K562 (cell line): ENCODE data around the gene KCNJ5. TPM values are rescaled to one million over a fixed set of nuclear protein-coding genes. Genes with fewer than 3 reads are reported as not detected.

ENCODE experiments used
- ATAC-seq: fragments of 200-7000 bp; cut with Tn5 transposase; 3 replicates; pipeline ENCODE4 v1.9.1; 2020; ENCODE audit warnings: moderate library complexity
- BruUV-seq: library from RNA; stranded (reverse); fragments of 400-500 nt; replicated peaks from 2 replicates; lab custom pipeline; 2021; lab: Mats Ljungman, UMichigan
- CTCF ChIA-PET: fragments of 300-600 bp; formaldehyde crosslinking; extraction: SDS; loops from one replicate; lab custom pipeline; 2021; ENCODE audit warnings: low intra/inter-chr PET ratio; lab: Yijun Ruan, JAX
- POLR2A ChIA-PET: fragments of 300-600, 350-650 bp; sonication (Branson Sonifier 250); formaldehyde crosslinking; extraction: SDS; loops from one replicate; lab custom pipeline; 2021; ENCODE audit warnings: antibody characterized with exemption, inconsistent platforms; lab: Yijun Ruan, JAX
- DNase-seq, 4 experiments: peaks; one replicate each; pipeline versions ENCODE4 v3.0.0 to v3.0.0-alpha.2; 2011 to 2018; ENCODE audit warnings: low spot score in 3 of 4, mixed read lengths in 3 of 4; ENCODE audit errors: extremely low read depth in 1 of 4
- FAIRE-seq: peaks from 2 replicates; lab custom pipeline; 2011; peaks lifted over from hg19 to GRCh38; lab: Jason Lieb, UNC
- H2AFZ ChIP-seq: 2 replicates; pipeline ENCODE4 v1.6.0; 2011; ENCODE audit warnings: low read depth, low read length, control low read depth, inconsistent platforms
- H3K27ac ChIP-seq: fragments of 200-600 bp; 3 replicates; pipeline ENCODE4 v1.8.0; 2011; ENCODE audit warnings: low read depth, mild to moderate bottlenecking, control low read depth, inconsistent platforms, low read length, moderate library complexity, mixed read lengths; ENCODE audit errors: extremely low read depth
- H3K27me3 ChIP-seq, 2 experiments: fragments of 300-600 bp in 1 of 2; 2 replicates in 1 of 2; 3 replicates in 1 of 2; pipeline versions ENCODE4 v1.6.0 to v1.8.0; 2011; ENCODE audit warnings: inconsistent platforms in 2 of 2, low read length in 2 of 2, mild to moderate bottlenecking in 1 of 2, mixed read lengths in 1 of 2, moderate library complexity in 1 of 2; ENCODE audit not compliant: control insufficient read depth in 2 of 2, insufficient read depth in 2 of 2
- H3K36me3 ChIP-seq: fragments of 300-600 bp; 3 replicates; pipeline ENCODE4 v1.8.0; 2011; ENCODE audit warnings: mild to moderate bottlenecking, low read length, inconsistent platforms; ENCODE audit not compliant: control insufficient read depth, insufficient read depth
- H3K4me1 ChIP-seq, 2 experiments: fragments of 200-600 bp in 1 of 2; replicated peaks in 1 of 2; 2 replicates in 1 of 2; 3 replicates in 1 of 2; pipeline versions ENCODE4 v1.5.1 to v1.8.0; 2011; ENCODE audit warnings: inconsistent platforms in 2 of 2, low read length in 2 of 2, mild to moderate bottlenecking in 1 of 2, mixed read lengths in 1 of 2, moderate library complexity in 1 of 2; ENCODE audit not compliant: control insufficient read depth in 2 of 2, insufficient read depth in 2 of 2
- H3K4me2 ChIP-seq: 2 replicates; pipeline ENCODE4 v1.6.1; 2011; ENCODE audit warnings: low read length, control low read depth, inconsistent platforms, mixed read lengths; ENCODE audit not compliant: insufficient read depth
- H3K4me3 ChIP-seq: fragments of 200-600 bp; sonication (generic), shearing (Covaris generic); 2 replicates; pipeline ENCODE4 v1.5.1; 2016; ENCODE audit warnings: control low read depth, inconsistent platforms
- H3K79me2 ChIP-seq: fragments of 200-600 bp; 3 replicates; pipeline ENCODE4 v1.8.0; 2011; ENCODE audit warnings: low read length, inconsistent platforms; ENCODE audit not compliant: control insufficient read depth, insufficient read depth
- H3K9ac ChIP-seq, 2 experiments: 2 replicates each; pipeline versions ENCODE4 v1.6.0 to v1.6.1; 2011; ENCODE audit warnings: low read depth in 2 of 2, low read length in 2 of 2, control low read depth in 1 of 2, inconsistent platforms in 1 of 2, mild to moderate bottlenecking in 1 of 2, mixed read lengths in 1 of 2; ENCODE audit not compliant: insufficient read depth in 1 of 2
- H3K9me1 ChIP-seq: one replicate; pipeline ENCODE4 v1.6.0; 2011; ENCODE audit warnings: inconsistent platforms, mild to moderate bottlenecking, low read length, moderate library complexity; ENCODE audit not compliant: control insufficient read depth, insufficient read depth
- H3K9me3 ChIP-seq: replicated peaks from 2 replicates; pipeline ENCODE4 v1.5.1; 2011; ENCODE audit warnings: low read depth, low read length, inconsistent platforms; ENCODE audit not compliant: control insufficient read depth, insufficient read depth
- H4K20me1 ChIP-seq: replicated peaks from 2 replicates; pipeline ENCODE4 v1.6.1; 2011; ENCODE audit warnings: low read length, inconsistent platforms, mixed read lengths; ENCODE audit not compliant: control insufficient read depth, insufficient read depth
- ATF6 ChIP-seq: sonication (generic); formaldehyde crosslinking; IDR thresholded peaks from 2 replicates; pipeline ENCODE4 v1.4.0; 2020; ENCODE audit warnings: mild to moderate bottlenecking, missing genetic modification reagents
- CEBPB ChIP-seq: fragments of 450-650 bp; IDR thresholded peaks from 2 replicates; pipeline ENCODE4 v1.6.1; 2016; ENCODE audit warnings: missing genetic modification characterization, missing compliant biosample characterization
- HMBOX1 ChIP-seq: sonication (generic); IDR thresholded peaks from 2 replicates; pipeline ENCODE4 v1.6.1; 2016
- KLF1 ChIP-seq: fragments of 450-650 bp; IDR thresholded peaks from 2 replicates; pipeline ENCODE4 v1.6.1; 2016; ENCODE audit warnings: missing genetic modification characterization, missing compliant biosample characterization
- MAFF ChIP-seq: IDR thresholded peaks from 2 replicates; pipeline ENCODE4 v1.6.1; 2012; ENCODE audit warnings: low read length, improper control_type of control experiment
- NFATC3 ChIP-seq: fragments of 450-650 bp; IDR thresholded peaks from 2 replicates; pipeline ENCODE4 v1.6.1; 2017; ENCODE audit warnings: mild to moderate bottlenecking
- POU5F1 ChIP-seq: fragments of 150-350 bp; IDR thresholded peaks from 2 replicates; pipeline ENCODE4 v1.6.1; 2014; ENCODE audit warnings: borderline replicate concordance, low read length, low read depth, mild to moderate bottlenecking; ENCODE audit not compliant: partially characterized antibody
- PRMT5 ChIP-seq: sonication (generic); formaldehyde crosslinking; IDR thresholded peaks from 2 replicates; pipeline ENCODE4 v1.5.0; 2020; ENCODE audit warnings: missing genetic modification reagents
- RHOXF2B ChIP-seq: fragments of 250-450 bp; sonication (Bioruptor Pico); conservative IDR thresholded peaks from 2 replicates; pipeline ENCODE4 v1.5.1; 2021
- TAF7 ChIP-seq: fragments of 450-650 bp; IDR thresholded peaks from 2 replicates; pipeline ENCODE4 v1.6.1; 2016; ENCODE audit warnings: missing genetic modification characterization, missing compliant biosample characterization
- TEAD1 ChIP-seq, 2 experiments: fragments of 450-650 bp in 1 of 2; sonication (generic) in 1 of 2; formaldehyde crosslinking; IDR thresholded peaks; 2 replicates each; pipeline versions ENCODE4 v1.4.0 to v1.8.0; 2020 to 2022; ENCODE audit warnings: mild to moderate bottlenecking in 2 of 2, missing genetic modification reagents in 1 of 2
- ZBTB5 ChIP-seq: fragments of 450-650 bp; IDR thresholded peaks from 2 replicates; pipeline ENCODE4 v1.6.1; 2017; ENCODE audit warnings: antibody characterized with exemption
- ZNF263 ChIP-seq: sonication (generic); formaldehyde crosslinking; IDR thresholded peaks from 2 replicates; pipeline ENCODE4 v1.8.0; 2022; ENCODE audit warnings: mild to moderate bottlenecking, missing genetic modification reagents, borderline replicate concordance
- WGBS: fragments of 100-300 bp; shearing (Covaris generic); methylation state at CpG from one replicate; pipeline ENCODE4 v1.1.6; 2016; ENCODE audit warnings: low coverage, mixed read lengths; ENCODE audit not compliant: insufficient coverage; ENCODE audit errors: missing lambda C conversion rate; 5-methylcytosine and 5-hydroxymethylcytosine counted together
- in situ Hi-C: fragments of 300-500 bp; cut with MboI; formaldehyde crosslinking; loops from 4 replicates; pipeline ENCODE4 v1.15.0; 2018; ENCODE audit warnings: inconsistent platforms, mixed read lengths
- intact Hi-C: fragments of 100-400 bp; cut with micrococcal nuclease; formaldehyde crosslinking; loops from 2 replicates; pipeline ENCODE4 v1.14.2; 2022
- polyA plus RNA-seq, 8 experiments: library from polyadenylated mRNA; depleted of rRNA in 4 of 8; stranded (reverse) in 5 of 8; unstranded in 3 of 8; fragments of >200 nt; fragmentation: Nextera tagmentation in 2 of 8; fragmentation: Illumina TruSeq in 1 of 8; extraction: Ambion mirVana in 2 of 8; extraction: Trizol in 1 of 8; gene quantifications; 2 replicates each; pipeline versions ENCODE4 v1.2.1 to v1.2.3, GENCODE V29; 2011 to 2014; ENCODE audit warnings: inconsistent platforms in 1 of 8, missing spikeins in 1 of 8
- total RNA-seq, 7 experiments: library from RNA; depleted of rRNA in 6 of 7; stranded (reverse); fragments of >200 nt in 6 of 7; fragmentation: Illumina TruSeq in 2 of 7; extraction: Trizol in 2 of 7; gene quantifications; 2 replicates each; pipeline versions ENCODE4 v1.2.1 to v1.2.3, GENCODE V29; 2011 to 2021; ENCODE audit warnings: low replicate concordance in 1 of 7

KCNJ5 gene
- total and polyA plus RNA-seq, 9 of the 15 experiments (the other 6 are each of a cell fraction or from before 2014, with no cell fraction given): 0.04 TPM; not detected in 8

- Histone ChIP-seq H3K4me2 (no peak overlapping the region), H3K9ac (no peak overlapping the region), H3K9me3 (no peaks in the 10 kb centered on the region), H3K27me3 (peaks cover 0 to 20% of the 10 kb centered on the region in 2 experiments; a peak in 3 of 5 replicates), H2AFZ (no peak overlapping the region), H3K4me1 (peaks cover 0 to 3% of the 10 kb centered on the region in 2 experiments; a peak in 2 of 5 replicates), H3K27ac (no peak overlapping the region), H3K4me3 (no peak overlapping the region), H3K79me2 (no peaks in the 10 kb centered on the region), H3K9me1 (no peaks in the 10 kb centered on the region), H4K20me1 (no peaks in the 10 kb centered on the region), H3K36me3 (no peaks in the 10 kb centered on the region)
- no peak for ATAC-seq
- TF ChIP-seq MAFF (no peak), POU5F1 (no peak), ATF6 (CRISPR knock-in tag) (no peak), HMBOX1 (no peak), PRMT5 (CRISPR knock-in tag) (no peak), TEAD1 (CRISPR knock-in tag; IDR thresholded peaks at IDR 0.05) (no peak), ZBTB5 (no peak), KLF1 (tag) (no peak), TAF7 (tag) (no peak), RHOXF2B (CRISPR knock-in tag) (no peak), NFATC3 (no peak), CEBPB (tag) (no peak), ZNF263 (CRISPR knock-in tag) (no peak)
- CTCF ChIA-PET: no interaction called here
- in situ Hi-C loops (loop anchor here (25.0 kb wide), 1 partner anchor 423 kb away; no protein-coding TSS in a partner anchor), intact Hi-C loops (loop anchor here (10.0 kb wide), 1 partner anchor 225 kb away; no protein-coding TSS in a partner anchor)
- no peak for FAIRE-seq
- 1% methylated on average over 8 of the region's 8 CpGs for WGBS
- no peak for DNase-seq
- POLR2A ChIA-PET: no interaction called here
- no TSS peak for BruUV-seq
These were observed 1.4 kb upstream of the KCNJ5 start for GRCh38 chr11:128889657-128890213.
